RWPE2 (cell line): Measurements from ENCODE around the gene NAXE.
A peak's percentile ranks its signal among the peaks of the same experiment; 100 is the strongest.

Source experiments
- ATAC-seq: fragments of 200-7000 bp; cut with Tn5 transposase; 3 replicates; pipeline ENCODE4 v1.9.1; 2021; ENCODE audit warnings: low read depth
- DNase-seq: peaks from one replicate; pipeline ENCODE4 v3.0.0-alpha.2; 2020; ENCODE audit warnings: low spot score
- H3K27ac ChIP-seq: fragments of 450-650 bp; 2 replicates; pipeline ENCODE4 v1.5.1; 2017; ENCODE audit warnings: mild to moderate bottlenecking; ENCODE audit not compliant: poor library complexity, severe bottlenecking
- H3K27me3 ChIP-seq: fragments of 250-450 bp; sonication (Bioruptor Pico); 2 replicates; pipeline ENCODE4 v1.5.1; 2021; ENCODE audit warnings: mild to moderate bottlenecking, moderate library complexity; ENCODE audit not compliant: insufficient read depth, poor library complexity, severe bottlenecking
- H3K36me3 ChIP-seq: fragments of 250-450 bp; sonication (Bioruptor Pico); 2 replicates; pipeline ENCODE4 v1.5.1; 2020; ENCODE audit warnings: low read depth, mild to moderate bottlenecking, moderate library complexity
- H3K4me1 ChIP-seq: fragments of 250-450 bp; sonication (Bioruptor Pico); 2 replicates; pipeline ENCODE4 v1.5.1; 2021; ENCODE audit warnings: mild to moderate bottlenecking, moderate library complexity; ENCODE audit not compliant: insufficient read depth, poor library complexity, severe bottlenecking
- H3K4me3 ChIP-seq: fragments of 250-450 bp; sonication (Bioruptor Pico); 2 replicates; pipeline ENCODE4 v1.5.1; 2021; ENCODE audit warnings: mild to moderate bottlenecking, moderate library complexity; ENCODE audit not compliant: severe bottlenecking
- H3K9me3 ChIP-seq: fragments of 250-450 bp; sonication (Bioruptor Pico); 2 replicates; pipeline ENCODE4 v1.5.1; 2021; ENCODE audit warnings: mild to moderate bottlenecking, moderate library complexity; ENCODE audit not compliant: severe bottlenecking
- TF ChIP-seq, protein P1 (sequence below): fragments of 450-650 bp; IDR thresholded peaks from one replicate; pipeline ENCODE4 v1.5.1; 2017; ENCODE audit warnings: mild to moderate bottlenecking, moderate library complexity; ENCODE audit not compliant: poor library complexity, severe bottlenecking

Gene NAXE

DNA sequence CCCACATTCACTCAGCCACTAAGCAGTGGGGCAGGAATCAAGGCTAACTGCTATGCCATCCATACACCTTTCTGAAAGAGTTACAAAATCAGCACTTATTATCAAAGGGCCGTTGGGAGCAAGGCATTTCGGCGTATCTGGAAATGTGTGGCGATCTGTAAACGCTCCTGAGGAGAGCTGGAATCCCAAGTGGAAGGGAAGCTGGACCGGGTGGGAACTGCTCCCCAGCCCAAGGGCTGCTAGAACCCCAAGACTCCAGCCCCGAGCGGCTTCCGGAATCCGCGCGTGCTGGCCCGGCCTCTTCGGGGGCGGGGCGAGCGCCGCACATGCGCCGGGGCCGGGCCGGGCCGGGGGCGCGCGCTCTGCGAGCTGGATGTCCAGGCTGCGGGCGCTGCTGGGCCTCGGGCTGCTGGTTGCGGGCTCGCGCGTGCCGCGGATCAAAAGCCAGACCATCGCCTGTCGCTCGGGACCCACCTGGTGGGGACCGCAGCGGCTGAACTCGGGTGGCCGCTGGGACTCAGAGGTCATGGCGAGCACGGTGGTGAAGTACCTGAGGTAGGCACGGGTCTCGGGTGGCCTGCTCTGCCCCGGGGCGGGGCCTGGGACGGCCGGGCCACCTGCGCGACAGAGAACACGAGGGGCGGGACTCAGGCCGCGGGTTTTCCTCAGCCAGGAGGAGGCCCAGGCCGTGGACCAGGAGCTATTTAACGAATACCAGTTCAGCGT, at the start of gene NAXE:
TSS of gene NAXE (plus strand) at position 345 of the 726 bp plus-strand sequence. CDS start at position 374, 29 bp downstream.
- no peaks in the 10 kb centered on the region for H3K9me3 ChIP-seq
- no peaks in the 10 kb centered on the region for H3K27me3 ChIP-seq
- H3K4me1 ChIP-seq = peaks cover 5% of the 10 kb centered on the region
- TF ChIP-seq, protein P1, sequence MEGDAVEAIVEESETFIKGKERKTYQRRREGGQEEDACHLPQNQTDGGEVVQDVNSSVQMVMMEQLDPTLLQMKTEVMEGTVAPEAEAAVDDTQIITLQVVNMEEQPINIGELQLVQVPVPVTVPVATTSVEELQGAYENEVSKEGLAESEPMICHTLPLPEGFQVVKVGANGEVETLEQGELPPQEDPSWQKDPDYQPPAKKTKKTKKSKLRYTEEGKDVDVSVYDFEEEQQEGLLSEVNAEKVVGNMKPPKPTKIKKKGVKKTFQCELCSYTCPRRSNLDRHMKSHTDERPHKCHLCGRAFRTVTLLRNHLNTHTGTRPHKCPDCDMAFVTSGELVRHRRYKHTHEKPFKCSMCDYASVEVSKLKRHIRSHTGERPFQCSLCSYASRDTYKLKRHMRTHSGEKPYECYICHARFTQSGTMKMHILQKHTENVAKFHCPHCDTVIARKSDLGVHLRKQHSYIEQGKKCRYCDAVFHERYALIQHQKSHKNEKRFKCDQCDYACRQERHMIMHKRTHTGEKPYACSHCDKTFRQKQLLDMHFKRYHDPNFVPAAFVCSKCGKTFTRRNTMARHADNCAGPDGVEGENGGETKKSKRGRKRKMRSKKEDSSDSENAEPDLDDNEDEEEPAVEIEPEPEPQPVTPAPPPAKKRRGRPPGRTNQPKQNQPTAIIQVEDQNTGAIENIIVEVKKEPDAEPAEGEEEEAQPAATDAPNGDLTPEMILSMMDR = no peak
- H3K4me3 ChIP-seq = peak within 1 kb of the TSS; percentile 72
- H3K27ac ChIP-seq = peak within 1 kb of the TSS; percentile 37
- peaks cover 40% of the 10 kb centered on the region for H3K36me3 ChIP-seq
- DNase-seq (no peak), ATAC-seq (peak; percentile 85)

DNA sequence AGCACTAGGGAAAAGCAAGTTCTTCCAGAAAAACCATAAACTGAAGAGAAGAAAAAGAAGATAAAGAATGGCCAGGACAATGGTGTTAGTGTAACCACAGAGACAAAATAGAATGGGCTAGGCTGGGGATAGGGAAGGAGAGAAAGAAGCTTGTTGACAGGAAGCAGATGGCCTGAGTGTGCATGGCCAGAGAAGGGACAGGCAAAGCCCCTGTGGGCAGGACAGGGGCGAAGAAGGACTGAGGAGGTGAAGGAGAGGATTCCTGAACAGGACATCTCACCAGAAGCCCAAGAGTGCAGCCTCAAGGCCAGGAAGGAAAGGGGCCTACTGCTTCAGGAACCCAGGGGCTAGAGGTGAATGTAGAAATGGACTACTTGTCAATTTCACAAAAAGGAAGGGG, 48.5 kb upstream of the NAXE start:
- Histone ChIP-seq H3K4me3 (no peak overlapping the region), H3K9me3 (no peaks in the 10 kb centered on the region), H3K27ac (no peak overlapping the region), H3K4me1 (no peaks in the 10 kb centered on the region), H3K36me3 (peaks cover 59% of the 10 kb centered on the region), H3K27me3 (no peaks in the 10 kb centered on the region)
- TF ChIP-seq, protein P1 = no peak
- ATAC-seq = no peak
- no peak for DNase-seq

DNA sequence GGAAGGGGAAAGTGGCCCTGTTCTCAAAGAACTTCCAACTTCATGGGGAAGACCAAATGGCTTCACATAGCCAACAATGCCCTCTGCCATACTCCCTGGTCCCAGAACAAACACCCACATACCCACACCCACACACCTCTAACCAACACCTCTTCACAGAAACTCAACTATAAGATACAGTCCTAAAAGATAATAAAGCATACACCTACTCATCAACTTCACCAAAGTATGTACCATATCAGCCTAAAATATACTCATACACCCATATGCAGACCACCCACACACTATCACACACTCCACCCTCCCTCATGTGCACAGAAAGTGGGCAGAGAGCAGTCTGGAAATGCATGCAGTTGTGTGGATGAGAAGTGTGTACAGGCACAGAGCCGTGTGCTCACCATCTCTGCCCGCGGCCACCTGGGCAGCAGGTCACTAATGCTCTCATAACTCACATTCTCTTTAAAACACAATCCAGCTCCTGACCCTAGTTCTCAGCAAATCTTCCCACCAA, 46.9 kb upstream of the NAXE start:
- TF ChIP-seq, protein P1 = no peak
- H3K27me3 ChIP-seq = no peaks in the 10 kb centered on the region
- DNase-seq (no peak), ATAC-seq (no peak)
- peaks cover 59% of the 10 kb centered on the region for H3K36me3 ChIP-seq
- H3K9me3 ChIP-seq = no peaks in the 10 kb centered on the region
- no peak overlapping the region for H3K27ac ChIP-seq
- no peaks in the 10 kb centered on the region for H3K4me1 ChIP-seq
- H3K4me3 ChIP-seq = no peak overlapping the region

DNA sequence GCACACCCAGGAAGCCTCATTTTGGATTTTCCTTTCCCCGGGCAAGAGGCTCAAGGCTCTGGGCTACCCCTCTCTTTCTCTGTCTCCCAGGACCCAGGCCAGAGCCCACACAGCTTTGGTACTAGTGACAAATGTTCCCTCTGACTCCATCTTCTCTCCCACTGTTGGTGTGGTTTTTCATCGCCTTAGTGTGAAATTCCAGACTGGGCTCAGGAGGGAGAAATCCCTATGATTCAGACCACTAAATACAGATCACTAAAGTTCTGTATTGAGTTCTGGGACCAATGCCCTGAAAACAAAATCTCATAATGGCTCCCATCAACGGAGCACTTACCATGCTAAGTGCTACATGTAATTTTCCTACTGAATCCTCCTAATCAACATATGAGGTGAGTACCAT, 45.3 kb upstream of the NAXE start:
- no peak for ATAC-seq
- Histone ChIP-seq H3K27me3 (no peaks in the 10 kb centered on the region), H3K4me3 (no peak overlapping the region), H3K36me3 (peaks cover 66% of the 10 kb centered on the region), H3K4me1 (no peaks in the 10 kb centered on the region), H3K9me3 (no peaks in the 10 kb centered on the region), H3K27ac (no peak overlapping the region)
- TF ChIP-seq, protein P1 = no peak
- DNase-seq = no peak

DNA sequence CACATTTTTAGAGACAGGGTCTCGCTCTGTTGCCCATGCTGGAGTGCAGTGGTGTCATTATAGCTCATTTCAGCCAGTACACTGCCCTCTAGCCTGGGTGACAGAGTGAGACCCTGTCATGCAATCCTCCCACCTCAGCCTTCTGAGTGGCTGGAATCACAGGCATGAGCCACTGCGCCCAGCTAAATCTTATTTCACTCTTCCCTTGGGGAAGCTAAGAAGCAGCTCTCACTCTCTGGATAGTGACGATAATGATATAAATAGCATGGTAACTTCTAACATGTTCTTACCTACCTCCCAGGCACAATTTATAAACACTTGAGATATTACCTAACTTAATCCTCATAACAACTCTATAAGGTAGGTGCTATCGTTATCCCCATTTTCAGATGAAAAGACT, 44.1 kb upstream of the NAXE start:
- Histone ChIP-seq H3K27ac (no peak overlapping the region), H3K27me3 (no peaks in the 10 kb centered on the region), H3K9me3 (no peaks in the 10 kb centered on the region), H3K4me1 (peaks cover 4% of the 10 kb centered on the region), H3K4me3 (no peak overlapping the region), H3K36me3 (peaks cover 64% of the 10 kb centered on the region)
- TF ChIP-seq, protein P1 = no peak
- DNase-seq = no peak
- ATAC-seq = no peak
